Upper lobe of right lung (tissue), 1 donor: ENCODE results near the gene CLEC16A. TPM values are rescaled to one million over a fixed set of nuclear protein-coding genes. Genes with fewer than 3 reads are reported as not detected.

Experiments used
- ATAC-seq: fragments of 200-7000 bp; cut with Tn5 transposase; one replicate; pipeline ENCODE4 v1.9.1; 2020; ENCODE audit warnings: mild to moderate bottlenecking, moderate library complexity
- DNase-seq: peaks from one replicate; pipeline ENCODE4 v3.0.0-alpha.2; 2020
- H3K27ac ChIP-seq: fragments of 200-600 bp; one replicate; pipeline ENCODE4 v1.8.0; 2022
- H3K27me3 ChIP-seq: fragments of 200-600 bp; one replicate; pipeline ENCODE4 v1.8.0; 2022; ENCODE audit warnings: mild to moderate bottlenecking
- H3K36me3 ChIP-seq: fragments of 200-600 bp; one replicate; pipeline ENCODE4 v1.8.0; 2022
- H3K4me1 ChIP-seq: fragments of 200-600 bp; one replicate; pipeline ENCODE4 v1.8.0; 2022
- H3K4me3 ChIP-seq: fragments of 200-600 bp; one replicate; pipeline ENCODE4 v1.8.0; 2022; ENCODE audit warnings: mild to moderate bottlenecking
- H3K9me3 ChIP-seq: fragments of 200-600 bp; one replicate; pipeline ENCODE4 v1.8.0; 2022
- intact Hi-C: fragments of 100-400 bp; cut with DNase I; formaldehyde crosslinking; loops from one replicate; pipeline ENCODE4 v1.11.0; 2022
- total RNA-seq: library from RNA; stranded (reverse); fragmentation: NEBNext Ultra II Directional; extraction: Animal tissue kit (Norgen Biotek cat#: 25700); gene quantifications from one replicate; pipeline ENCODE4 v1.2.1, GENCODE V29; 2021
- TF ChIP-seq, protein P1 (sequence below): fragments of 200-600 bp; IDR thresholded peaks from one replicate; pipeline ENCODE4 v1.8.0; 2022; ENCODE audit warnings: antibody characterized with exemption
- donor health status: DM: no; HTN: yes; CAD: no; lungs with severe emphysema.

CLEC16A gene
- total RNA-seq, 1 donor from 2014 or later = 36.9 TPM

DNA sequence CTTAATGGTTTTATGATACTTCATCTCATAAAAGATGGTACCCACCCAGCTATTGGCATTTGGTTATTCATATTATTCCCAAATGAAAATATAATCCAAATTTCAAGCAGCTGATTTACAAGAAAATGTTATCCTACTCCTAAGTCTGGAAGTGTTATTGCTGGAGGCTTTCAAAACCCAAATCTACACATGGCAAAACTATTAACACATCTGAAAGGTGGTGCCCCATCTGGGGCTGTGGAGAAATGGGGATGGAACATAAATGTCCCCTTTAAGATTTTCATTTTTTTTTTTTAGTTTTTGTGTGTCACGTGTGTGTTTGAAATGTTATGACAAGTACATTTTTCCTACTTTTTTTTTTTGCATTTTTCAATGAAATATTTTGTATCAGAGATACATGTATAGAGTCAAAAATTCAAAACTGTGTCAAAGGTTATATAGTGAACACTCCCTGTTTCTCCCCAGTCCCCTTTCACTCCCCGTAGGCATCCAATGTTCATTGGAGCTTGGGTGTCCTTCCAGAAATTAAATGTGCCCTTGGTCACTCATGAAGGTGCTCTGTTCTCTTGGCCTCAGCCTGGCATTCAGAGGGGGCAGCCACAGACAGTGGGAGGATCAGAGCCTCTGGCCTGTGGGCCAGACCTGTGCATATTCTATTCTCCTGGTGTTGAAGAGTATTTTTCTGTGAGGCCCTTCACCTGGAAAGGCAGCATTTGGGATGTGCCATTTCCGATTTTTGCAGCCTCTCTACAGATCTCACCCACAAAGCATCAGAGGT, 79.1 kb downstream of the CLEC16A start:
- no peak overlapping the region for H3K4me3 ChIP-seq
- H3K27ac ChIP-seq = no peak overlapping the region
- H3K4me1 ChIP-seq = no peaks in the 10 kb centered on the region
- intact Hi-C loops = no loop called here
- H3K9me3 ChIP-seq = peaks cover 3% of the 10 kb centered on the region
- ATAC-seq (no peak), DNase-seq (no peak)
- H3K36me3 ChIP-seq = peaks cover 31% of the 10 kb centered on the region
- H3K27me3 ChIP-seq = no peaks in the 10 kb centered on the region
- TF ChIP-seq, protein P1, sequence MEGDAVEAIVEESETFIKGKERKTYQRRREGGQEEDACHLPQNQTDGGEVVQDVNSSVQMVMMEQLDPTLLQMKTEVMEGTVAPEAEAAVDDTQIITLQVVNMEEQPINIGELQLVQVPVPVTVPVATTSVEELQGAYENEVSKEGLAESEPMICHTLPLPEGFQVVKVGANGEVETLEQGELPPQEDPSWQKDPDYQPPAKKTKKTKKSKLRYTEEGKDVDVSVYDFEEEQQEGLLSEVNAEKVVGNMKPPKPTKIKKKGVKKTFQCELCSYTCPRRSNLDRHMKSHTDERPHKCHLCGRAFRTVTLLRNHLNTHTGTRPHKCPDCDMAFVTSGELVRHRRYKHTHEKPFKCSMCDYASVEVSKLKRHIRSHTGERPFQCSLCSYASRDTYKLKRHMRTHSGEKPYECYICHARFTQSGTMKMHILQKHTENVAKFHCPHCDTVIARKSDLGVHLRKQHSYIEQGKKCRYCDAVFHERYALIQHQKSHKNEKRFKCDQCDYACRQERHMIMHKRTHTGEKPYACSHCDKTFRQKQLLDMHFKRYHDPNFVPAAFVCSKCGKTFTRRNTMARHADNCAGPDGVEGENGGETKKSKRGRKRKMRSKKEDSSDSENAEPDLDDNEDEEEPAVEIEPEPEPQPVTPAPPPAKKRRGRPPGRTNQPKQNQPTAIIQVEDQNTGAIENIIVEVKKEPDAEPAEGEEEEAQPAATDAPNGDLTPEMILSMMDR = no peak

DNA sequence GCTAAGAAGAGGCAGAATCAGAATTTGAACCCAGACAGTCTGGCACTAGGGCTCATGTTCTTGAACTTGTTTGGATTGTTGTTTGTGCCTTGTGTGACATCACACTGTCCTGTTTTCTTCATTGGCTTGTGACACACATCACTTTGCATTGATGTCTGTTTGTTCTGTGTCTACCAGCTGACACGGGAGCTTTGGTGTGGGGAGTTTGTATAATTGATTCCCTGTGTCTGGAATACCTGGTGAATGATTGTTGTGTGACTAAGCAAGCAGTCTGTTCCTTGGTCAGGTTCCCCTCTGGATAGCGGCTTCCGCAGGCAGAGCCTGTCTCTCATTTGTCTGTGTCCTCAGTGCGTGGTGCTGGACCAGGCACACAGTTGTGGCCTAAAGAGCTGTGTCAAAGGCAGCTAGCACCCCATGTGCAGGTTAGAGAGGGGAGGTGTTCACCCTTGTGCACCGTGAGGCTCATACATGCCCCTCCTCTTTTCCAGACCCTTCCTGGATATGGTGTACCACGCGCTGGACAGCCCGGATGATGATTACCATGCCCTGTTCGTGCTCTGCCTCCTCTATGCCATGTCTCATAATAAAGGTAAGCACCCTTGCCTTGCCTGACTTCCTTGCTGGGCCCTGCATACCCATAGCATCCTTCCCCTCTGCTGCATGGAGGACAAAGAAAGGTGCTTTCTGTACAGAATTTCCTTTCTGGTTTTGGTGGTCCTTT, 80.1 kb downstream of the CLEC16A start:
- peaks cover 3% of the 10 kb centered on the region for H3K9me3 ChIP-seq
- intact Hi-C loops = no loop called here
- TF ChIP-seq, protein P1 = no peak
- H3K4me1 ChIP-seq = no peaks in the 10 kb centered on the region
- H3K4me3 ChIP-seq = no peak overlapping the region
- DNase-seq (no peak), ATAC-seq (no peak)
- peaks cover 31% of the 10 kb centered on the region for H3K36me3 ChIP-seq
- no peak overlapping the region for H3K27ac ChIP-seq
- H3K27me3 ChIP-seq = no peaks in the 10 kb centered on the region

DNA sequence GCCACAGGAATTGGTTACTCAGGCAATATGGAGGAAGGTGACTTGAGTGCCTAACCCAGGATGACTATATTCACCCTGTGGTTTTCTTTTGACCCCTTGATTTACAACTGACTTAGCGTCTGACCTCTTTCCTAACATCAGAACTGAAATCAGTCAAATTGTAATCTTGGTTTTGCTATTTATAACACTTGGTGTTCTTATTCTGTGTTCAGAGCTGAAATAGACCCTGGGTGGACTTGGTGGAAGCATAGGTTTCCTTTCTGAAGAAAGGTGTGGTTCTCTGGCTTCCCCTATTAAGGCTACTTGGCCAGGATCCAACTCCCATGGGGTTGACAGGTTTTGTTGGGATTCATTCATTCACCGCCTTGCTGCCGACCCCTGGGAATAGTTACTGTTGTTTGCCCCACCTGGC, 80.8 kb downstream of the CLEC16A start:
- TF ChIP-seq, protein P1 = no peak
- no peak overlapping the region for H3K27ac ChIP-seq
- no peak for DNase-seq

DNA sequence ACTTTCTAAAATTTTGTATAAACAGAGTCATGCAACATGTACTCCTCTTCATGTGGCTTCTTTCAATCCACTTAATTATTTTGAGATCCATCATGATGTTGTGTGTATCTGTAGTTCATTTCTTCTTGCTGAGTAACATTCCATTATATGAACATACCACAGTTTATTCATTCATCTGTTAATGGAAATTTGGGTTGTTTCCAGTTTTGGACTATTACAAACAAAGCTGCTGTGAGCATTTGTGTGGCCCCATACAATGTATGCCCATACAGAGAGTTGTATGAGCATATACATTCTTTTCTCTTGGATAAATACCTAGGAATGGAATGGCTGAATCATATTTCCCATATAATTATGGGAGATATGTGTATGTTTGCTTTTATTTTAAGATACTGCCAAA, 85.6 kb downstream of the CLEC16A start:
- Histone ChIP-seq H3K4me1 (peaks cover 8% of the 10 kb centered on the region), H3K27me3 (no peaks in the 10 kb centered on the region), H3K4me3 (no peak overlapping the region), H3K27ac (no peak overlapping the region), H3K36me3 (peaks cover 29% of the 10 kb centered on the region), H3K9me3 (peaks cover 3% of the 10 kb centered on the region)
- intact Hi-C loops = no loop called here
- ATAC-seq (no peak), DNase-seq (no peak)
- TF ChIP-seq, protein P1 = no peak

More for the DNA sequence above, 80.8 kb downstream of the CLEC16A start:
- Histone ChIP-seq H3K9me3 (peaks cover 3% of the 10 kb centered on the region), H3K27me3 (no peaks in the 10 kb centered on the region), H3K4me3 (no peak overlapping the region), H3K36me3 (peaks cover 32% of the 10 kb centered on the region), H3K4me1 (no peaks in the 10 kb centered on the region)
- intact Hi-C loops = no loop called here
- no peak for ATAC-seq

DNA sequence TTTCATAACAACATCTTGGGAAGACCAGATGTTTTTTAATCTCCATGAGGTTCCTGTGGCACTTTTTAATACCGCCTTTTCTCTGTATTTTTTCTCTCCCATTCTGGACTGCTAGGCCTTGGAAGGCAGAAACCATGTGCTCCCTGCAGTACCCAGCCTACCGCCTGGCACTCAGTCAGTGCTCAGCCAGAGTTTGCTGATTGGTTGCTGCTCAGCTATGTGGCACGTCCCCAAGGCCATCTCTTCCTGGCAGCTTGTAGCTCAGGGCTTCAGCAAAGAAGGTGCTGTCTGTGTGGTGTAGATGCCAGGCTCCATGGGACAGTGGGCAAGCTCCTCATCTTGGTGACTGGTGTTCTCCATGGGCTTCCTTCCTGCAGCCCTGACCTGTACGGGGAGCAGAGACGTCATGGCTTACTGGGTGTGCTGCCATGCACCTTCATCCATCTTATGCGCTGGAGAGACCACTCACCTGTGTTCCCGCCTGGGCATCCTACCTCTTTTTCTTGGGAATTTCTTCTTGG, 86.7 kb downstream of the CLEC16A start:
- intact Hi-C loops = no loop called here
- TF ChIP-seq, protein P1 = no peak
- Histone ChIP-seq H3K27me3 (no peaks in the 10 kb centered on the region), H3K4me1 (peaks cover 8% of the 10 kb centered on the region), H3K36me3 (peaks cover 19% of the 10 kb centered on the region), H3K27ac (no peak overlapping the region), H3K9me3 (peaks cover 2% of the 10 kb centered on the region), H3K4me3 (no peak overlapping the region)
- no peak for ATAC-seq
- no peak for DNase-seq
